8988T (cell line): ENCODE data around the gene PHKA1.
"Not testable (repeated sequence)": the region's sequence is repeated elsewhere in the genome, so short reads cannot be mapped to it uniquely, and the experiment has no call there.

Experiments
- DNase-seq: peaks from one replicate; pipeline ENCODE4 v3.0.0; 2011

PHKA1 gene

DNA sequence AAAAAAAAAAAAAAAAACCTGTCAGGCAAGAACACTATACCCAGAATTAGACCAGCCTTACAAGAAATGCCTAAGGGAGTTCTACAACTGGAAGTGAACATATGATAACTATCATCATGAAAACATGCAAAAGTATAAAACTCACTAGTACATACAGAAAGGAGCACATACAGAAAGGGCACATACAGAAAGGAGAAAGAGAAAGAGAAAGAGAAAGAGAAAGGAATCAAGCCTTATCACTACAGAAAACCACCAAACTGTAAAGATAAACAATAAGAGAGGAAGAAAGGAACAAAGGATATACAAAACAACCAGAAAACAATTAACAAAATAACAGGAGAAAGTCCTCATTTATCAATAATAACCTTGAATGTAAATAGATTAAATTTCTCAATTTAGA, 50.4 kb downstream of the PHKA1 start:
- DNase-seq = no peak

DNA sequence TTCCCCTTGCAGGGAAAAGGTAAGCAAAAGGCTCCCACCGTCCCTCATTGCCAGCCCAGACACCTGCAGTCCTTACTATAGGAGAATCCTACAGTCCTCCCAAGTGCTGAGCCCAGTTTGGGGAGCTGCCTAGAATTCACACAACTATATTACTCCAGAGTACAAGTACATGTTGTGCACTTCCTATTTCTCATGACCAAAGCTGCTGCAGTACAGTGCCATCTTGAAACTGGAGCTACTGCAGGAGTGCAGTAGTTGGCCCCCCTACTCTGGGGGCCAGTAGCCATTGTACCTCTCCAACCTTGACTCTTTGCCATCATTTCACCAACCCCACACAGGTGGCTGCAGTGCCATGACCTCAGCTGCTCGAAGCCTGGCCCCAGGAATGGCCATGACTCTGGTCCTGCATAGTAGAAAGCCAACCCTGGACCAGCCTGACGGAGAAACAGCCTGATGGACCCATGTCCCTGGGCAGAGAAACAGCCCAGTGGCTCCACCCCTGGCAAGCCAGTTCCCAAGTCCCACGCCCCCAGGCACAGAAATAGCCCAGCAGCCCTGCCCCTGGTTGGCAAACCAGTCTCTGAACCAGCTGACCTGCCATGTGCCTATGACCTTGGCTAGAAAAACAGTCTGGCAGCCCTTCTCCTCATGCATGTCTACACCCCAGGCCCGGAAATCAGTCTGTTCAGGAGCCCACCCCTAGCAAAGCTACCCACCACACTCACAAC, 51.9 kb downstream of the PHKA1 start:
- no peak for DNase-seq

DNA sequence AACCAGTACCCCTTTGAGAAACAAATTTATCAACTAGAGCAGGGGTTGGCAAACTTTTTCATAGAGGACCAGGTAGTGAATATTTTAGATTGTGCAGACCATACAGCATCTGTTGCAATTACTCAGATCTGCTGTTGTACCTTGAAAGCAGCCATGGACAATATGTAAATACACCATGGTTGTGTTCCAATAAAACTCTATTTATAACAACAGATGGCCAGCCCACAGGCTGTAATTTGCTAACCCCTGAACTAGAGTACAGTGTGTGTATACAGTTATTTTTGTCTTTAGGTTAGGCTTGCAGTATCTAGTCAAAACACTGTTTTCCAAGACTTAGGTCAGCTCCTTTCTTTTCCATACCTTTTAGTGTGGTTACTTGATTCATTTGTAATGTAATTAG, 54.4 kb downstream of the PHKA1 start:
- no peak for DNase-seq

DNA sequence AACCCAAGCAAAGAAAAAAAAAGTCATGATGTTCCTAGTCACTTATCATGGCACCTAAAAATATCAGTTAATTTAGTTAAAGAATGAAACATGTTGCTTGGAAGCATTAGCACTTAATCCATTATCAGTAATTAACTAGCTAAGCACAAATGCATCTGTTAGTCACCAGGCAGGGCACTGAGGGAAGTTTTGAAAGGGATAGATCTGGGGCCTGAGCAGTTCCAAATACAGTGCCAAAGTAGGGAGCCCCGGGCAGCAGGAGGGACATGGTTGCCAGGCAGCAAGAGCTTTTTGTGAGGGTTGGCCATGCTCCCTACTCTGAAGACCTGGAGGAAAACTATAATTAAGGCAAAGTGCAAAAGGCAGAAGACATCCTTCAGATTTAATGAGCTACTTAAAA, 62.0 kb downstream of the PHKA1 start:
- DNase-seq = no peak

DNA sequence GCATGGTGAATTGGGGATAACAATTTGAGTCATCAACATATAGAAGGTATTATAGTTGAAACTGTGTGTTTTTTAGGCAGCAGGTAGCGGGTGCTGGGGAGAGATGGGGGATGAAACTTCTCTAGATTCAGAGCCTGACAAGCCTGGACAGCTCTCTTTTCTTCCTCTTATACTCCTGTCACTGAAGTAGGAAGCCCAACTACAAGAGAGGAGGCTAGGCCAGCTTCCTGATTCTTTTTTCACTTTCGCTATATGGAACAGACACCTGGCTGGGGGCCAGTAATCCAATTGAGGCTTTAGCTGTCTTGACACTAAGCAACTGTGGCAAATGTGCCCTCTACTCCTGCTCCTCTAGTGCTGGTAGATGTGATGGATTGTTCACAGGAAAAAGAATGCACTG, 69.2 kb downstream of the PHKA1 start:
- DNase-seq = no peak

DNA sequence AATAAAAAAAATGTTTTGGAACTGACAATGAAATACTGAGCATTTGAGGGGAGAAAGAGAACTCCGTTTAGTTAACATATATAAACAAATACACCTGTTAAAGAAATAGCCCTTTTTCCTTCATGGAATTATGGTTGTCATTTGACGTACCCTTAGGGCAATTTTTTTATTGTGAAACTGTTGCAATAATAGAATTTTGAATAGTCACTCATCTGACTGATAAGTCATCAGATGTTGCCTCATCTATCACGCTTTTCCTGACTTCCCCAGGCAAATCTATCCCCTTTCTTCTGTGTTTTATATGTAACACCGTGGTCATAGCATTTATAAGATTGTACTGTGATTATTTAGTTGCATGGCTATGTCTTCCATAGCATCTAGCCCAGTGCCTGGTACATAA, 72.5 kb downstream of the PHKA1 start:
- DNase-seq = no peak

DNA sequence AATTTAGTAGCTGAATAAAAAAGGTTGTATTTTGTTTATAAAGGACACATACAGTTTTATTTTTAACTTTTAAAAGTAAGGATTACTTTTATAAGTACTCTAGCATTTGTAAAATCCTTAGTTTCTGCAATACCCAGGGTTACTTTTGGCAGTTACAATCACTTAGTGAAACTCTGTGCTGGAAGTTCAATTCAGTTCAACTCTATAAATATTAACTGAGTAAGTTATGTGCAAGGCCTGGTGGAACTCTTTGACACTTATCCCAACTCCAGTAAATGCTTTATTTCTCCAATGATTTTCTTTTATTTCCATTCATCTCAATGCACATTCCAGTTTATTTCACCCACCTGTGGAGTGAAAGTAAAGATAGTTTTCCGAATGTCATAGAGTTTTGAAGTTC, 78.2 kb downstream of the PHKA1 start:
- no peak for DNase-seq

DNA sequence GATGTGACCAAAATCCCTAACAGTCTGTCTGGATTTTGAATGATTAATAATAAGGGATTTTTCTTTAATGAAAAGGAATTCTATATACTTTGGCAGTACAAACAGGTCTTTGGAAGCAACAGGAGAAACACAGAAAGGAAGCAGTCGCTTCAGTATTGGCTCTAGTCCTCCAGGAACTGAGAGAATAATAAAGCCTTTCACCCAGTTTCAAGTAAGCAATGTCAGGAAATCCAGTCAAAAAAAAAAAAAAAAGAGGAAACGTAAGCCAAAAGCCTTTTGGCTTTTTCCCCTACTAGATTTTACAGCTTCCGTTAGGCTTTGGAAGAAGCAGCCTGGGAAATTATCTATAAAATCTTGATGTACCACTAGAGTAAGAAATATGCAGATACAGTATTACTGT, 79.8 kb downstream of the PHKA1 start:
- DNase-seq = no peak

DNA sequence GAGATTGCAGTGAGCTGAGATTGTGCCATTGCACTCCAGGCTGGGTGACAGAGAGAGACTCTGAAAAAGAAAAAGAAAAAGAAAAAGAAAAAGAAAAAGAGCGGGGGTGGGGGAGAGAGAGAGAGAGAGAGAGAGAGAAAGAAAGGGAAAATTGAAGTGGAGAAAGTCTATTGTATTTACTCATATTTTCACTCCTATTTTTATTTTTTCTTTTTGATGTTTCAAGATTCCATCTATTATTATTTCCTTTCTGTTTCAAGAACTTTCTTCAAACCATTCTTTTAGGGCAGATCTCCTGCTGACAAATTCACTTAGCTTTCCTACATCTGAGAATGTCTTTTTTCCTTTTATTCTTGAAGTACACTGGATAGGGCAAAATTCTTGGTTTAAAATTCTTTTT, 83.9 kb downstream of the PHKA1 start:
- DNase-seq = no peak

DNA sequence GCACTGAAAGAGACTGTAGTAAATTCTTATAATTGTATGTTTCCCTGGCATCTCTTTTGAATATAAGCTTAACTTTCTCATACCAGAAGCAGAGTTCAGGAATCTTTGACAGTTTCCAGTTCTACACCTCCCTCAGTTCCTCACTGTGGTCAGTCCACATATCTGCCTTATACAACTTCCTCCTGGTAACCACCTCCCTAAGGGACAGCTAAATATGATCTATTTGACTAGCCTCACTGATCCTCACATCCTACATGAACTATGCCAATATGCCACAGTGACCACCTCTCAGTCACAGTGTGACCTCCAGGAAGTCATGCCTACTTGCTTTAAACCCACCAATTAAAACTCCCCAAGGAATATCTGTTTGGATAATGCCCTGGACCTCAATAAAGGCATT, 89.9 kb downstream of the PHKA1 start:
- no peak for DNase-seq

DNA sequence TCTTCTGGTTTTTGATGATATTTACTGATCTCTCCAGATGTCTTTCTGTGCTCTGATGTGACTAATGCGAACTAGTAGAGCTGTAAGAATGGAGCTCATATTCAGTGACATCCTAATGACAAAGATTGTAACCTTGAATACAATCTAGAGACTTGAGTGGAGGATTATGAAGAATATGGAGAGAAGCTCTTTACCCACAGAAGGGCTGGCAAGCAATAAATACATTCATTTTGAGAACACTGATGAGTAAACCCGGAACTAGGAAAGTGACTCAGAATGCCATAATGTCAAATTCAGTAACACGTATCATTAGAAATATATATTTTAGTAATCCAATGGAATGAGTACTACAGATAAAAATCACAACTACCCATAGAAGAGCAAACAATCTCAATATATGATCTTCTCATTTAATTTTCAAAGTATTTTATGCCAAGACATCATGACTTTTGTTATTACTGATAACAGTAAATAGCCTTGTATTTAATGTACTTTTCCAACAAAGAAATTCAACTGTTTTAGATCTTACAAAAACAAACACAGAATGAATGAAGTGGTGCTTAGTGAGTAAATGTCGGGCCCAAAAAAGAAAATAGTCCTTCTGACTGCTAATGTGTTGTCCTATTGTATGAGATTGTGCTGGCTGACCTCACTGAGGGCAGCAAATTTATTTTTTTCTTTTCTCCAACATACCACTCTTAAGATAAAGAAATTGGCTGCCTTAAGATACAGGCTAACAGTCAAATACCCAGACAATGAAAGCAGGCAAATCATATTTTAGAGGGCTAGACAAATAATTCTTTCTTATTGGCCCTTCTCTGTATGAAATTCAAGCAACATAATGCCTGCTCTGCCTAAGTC, 92.3 kb downstream of the PHKA1 start:
- DNase-seq = no peak

DNA sequence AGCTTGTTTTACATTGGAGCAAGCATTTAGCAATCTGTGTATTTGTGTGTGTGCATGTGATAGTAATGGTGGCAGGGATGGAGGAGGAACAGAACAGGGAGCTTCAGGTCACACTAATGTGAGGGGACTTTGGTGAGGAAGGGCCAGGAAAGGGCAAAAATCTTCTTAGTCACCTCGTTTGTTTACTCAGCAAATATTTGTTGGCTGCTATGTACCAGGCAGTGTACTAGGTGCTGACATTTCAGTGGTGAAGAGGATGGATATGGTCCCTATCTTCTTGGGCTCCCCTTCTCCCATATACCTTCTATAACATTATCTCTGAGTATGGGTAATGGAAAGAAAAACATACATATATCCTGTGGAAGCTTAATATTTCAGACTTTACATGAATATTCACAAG, 92.9 kb downstream of the PHKA1 start:
- no peak for DNase-seq

DNA sequence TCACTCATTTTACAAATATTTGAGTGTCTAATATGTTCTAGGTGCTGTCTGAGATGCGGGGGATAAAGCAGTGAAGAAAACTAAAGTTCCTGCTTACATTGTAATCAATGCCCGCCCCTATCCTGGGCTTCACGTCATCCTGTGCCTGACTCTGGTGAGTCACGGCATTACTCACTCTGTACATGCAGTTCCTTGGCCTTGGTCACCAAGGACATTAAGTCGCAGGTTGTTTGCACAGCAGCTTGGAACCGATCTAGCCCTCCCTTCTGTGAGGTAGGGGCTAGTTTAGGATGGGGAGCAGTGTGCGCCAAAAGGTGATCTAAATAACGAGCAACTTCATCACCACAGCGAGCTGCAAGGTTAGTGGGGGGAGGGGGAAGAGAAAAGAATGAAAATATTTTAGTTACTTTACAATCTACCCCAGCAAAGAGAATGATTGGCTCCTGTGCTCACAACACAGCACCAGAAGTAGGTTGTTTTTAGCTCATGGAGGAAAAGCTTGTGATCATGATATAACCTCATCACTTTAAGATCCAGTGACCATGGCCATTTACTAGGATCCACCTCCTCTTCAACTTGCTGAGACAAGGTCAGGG, 93.5 kb downstream of the PHKA1 start:
- no peak for DNase-seq

DNA sequence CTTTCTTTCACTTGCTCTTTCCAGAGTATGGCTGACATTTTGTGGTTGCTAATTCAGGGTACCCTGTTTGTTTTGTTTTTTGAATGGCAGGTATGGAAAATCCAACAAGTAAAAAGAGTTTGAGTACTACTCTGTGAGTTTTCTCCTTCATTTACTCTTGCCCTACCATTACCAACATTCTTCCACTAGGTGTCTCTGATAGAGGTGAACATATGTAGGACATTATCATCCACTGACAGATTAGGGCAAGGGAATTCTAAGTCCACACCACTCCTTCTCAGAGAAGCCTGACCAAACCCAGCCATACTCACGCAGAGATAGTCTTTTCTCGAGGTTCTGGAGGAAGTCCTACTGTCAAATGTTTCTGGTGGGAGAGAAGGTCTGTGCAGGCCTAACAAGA, 104.8 kb downstream of the PHKA1 start:
- no peak for DNase-seq

DNA sequence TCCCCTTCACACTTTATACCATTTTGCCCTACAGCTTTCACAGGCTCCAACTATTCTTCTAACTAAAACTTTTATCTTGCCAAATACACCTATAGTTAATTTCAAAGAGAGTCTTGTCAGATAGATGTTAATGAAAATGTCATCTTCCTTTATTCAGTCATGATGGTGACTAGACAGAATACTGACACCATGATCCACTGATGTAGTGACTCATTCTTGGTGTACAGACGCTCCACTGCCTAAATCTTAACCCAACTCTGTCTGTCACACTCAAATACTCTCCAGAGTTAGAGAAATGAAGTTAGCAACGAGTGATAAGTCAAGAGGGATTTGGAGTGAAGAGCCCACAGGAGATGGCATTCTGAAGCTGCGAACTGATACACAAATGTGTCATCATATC, 109.4 kb downstream of the PHKA1 start:
- no peak for DNase-seq

DNA sequence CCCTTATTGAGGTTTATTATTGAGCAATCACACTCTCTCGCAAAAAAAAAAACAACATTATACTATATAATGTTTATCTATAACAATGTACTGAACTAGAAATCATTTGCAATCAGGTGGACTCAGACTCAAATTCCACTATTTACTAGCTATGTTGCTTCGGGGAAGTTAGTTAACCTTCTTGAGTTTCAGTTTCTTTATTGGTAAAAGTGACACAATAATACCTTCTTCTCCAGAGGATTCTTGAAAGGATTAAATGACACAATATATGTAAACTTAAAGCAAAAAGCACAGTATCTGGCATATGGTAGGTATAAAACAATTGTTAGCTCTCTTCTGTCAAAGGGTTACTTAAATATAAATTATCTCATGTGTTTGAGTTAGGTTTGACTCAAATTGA, 110.0 kb downstream of the PHKA1 start:
- DNase-seq = no peak

DNA sequence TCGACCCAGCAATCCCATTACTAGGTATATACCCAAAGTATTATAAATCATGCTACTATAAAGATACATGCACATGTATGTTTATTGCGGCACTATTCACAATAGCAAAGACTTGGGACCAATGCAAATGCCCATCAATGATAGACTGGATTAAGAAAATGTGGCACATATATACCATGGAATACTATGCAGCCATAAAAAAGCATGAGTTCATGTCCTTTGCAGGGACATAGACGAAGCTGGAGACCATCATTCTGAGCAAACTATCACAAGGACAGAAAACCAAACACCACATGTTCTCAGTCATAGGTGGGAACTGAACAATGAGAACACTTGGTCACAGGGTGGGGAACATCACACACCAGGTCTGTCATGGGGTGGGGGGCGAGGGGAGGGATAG, 123.1 kb downstream of the PHKA1 start:
- DNase-seq = not testable (repeated sequence)

DNA sequence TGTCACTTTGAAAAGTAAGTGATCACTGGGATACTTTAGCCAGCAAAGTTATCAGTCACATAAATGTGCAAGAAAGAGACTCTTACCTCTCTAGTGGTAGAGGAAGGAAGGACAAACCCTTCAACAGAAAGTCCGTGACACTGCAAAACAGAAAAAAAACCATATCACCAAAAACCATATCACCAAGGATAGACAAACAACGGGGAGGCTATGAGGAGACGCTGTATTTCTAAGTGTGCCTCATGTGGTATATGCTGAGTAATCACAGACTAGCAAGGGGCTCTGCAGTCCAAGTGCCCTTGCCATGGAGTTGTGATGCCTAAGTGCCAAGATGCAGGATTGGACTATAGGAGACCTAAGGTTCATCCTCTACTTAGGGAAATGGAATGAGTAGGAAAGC, 129.9 kb downstream of the PHKA1 start:
- no peak for DNase-seq

DNA sequence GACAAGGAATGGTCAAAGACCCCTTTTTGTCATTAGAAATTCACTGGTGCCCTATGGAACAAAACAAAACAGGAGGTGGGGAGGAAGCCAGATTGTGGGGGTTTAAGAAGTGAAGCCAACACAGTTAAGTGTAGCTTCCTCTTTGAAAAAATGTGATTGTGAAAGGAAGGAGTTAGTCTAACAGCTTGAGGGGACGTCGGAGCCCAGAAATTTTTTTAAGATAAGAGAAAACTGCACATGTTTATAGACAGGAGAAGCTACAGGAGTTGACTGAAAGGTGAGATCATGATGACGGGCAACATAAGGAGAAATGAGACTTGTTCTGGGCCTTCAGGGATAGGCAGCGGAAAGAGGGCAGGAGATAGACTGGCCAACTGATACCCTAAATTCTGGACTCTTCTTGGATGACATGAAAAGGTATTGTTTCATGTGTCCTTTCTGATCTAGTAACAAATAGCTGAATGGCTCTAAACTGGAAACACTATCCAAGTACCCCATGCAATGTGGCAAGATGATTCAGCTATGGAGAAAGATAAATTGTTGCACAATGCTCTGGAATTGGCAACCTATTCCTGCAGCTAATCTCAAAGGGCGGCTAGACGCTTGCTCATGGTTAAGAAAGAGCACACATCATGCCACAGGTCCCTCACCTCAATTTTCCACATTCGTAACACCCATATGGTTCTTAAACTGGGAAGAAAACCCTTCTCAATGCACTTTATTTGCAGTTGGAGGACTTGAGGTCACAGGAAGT, 137.8 kb downstream of the PHKA1 start:
- no peak for DNase-seq

DNA sequence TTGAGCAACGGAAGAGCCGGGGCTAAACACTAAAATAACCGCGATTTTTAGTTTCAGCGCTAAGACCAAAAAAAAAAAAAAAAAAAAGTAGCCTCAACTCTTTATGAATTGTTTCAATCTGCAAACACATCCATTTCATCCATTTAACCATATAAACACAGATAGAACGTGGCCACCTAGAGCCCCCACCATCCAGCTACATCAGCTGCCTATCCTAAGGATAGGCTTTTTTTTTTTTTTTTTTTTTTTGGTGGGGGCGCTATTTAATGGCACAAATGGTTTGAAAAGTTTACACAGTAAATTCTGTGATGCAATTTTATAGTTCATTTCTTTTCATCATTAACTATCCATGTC, 141.0 kb downstream of the PHKA1 start:
- no peak for DNase-seq

DNA sequence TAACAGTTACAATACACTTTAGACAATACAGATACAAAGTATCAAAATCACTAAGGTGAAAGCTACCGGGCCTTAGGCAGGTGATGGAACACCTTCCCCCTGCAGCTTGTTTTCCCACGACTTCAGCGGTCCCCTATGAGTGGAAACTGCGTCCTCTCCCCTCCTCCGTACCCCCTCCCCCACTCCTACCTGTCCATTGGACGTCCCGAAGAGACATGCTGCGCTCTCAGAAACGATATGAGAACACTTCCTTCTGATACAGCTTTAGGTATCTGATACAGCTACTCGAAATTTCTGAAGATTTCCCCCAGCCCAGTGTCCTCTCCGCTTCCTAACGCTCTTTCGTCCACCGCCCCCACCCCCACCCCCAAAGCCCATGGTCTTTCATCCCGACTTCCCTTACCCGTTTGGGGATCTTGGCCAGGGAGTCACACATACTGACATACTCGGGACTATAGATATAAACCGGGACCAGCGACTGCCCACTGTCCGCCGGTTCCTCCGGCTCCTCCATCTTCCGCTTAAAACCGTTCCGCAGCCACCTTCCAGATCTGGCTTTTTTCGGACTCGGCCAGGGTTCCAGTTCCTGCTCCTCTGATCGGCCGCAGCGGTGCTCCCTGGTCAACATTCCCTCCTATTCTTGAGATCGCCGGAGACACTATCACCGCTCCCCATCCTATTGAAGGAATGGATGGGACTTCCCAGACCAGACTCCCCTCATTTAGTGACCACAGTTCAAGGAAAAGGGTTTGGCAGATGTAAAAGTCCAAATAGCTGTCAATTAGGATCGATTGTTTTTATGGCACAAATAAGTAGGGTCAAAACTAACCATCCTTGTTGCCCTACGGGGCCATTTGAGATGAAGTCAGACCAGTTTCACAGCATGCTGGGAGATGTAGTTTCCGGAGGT, 141.6 kb downstream of the PHKA1 start, which contains the start of gene HDAC8:
Gene HDAC8, minus strand, starts transcription at position 596 of the 910 bp plus-strand sequence. Its CDS starts 82 bp downstream, at position 514.
- DNase-seq = no peak

DNA sequence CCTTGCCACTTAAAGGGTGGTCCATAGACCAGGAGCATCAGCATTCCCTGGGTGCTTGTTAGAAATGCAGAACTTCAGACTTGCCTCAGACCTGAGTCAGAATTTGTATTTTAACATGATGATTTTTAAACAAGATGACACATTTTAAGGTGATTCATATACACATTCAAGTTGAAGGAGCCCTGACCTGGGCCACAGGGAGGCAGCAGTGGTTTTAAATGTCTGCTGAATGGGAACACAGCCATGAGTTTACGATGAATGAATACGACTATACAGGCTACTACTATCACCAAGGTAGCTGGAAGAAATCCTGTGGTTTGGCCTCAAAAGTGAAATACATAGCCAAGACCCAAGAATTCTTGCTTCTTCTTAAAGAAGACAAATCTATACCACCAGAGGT, 144.3 kb downstream of the PHKA1 start:
- DNase-seq = no peak
